Heart right ventricle (tissue), 16 donors: ENCODE data around the gene SVOP. TPM values are rescaled to one million over a fixed set of nuclear protein-coding genes. Genes with fewer than 3 reads are reported as not detected.
"Not testable (repeated sequence)": the region's sequence is repeated elsewhere in the genome, so short reads cannot be mapped to it uniquely, and the experiment has no call there.

Source experiments
- ATAC-seq, 8 donors: fragments of 200-7000 bp; cut with Tn5 transposase; one replicate each; pipeline ENCODE4 v1.9.1; 2020; ENCODE audit warnings: mild to moderate bottlenecking in 8 of 8, moderate library complexity in 8 of 8, moderate number of reproducible peaks in 1 of 8
- DNase-seq, 2 donors: peaks; one replicate each; pipeline ENCODE4 v3.0.0-alpha.2; 2020
- H3K27ac ChIP-seq, 10 donors: fragments of 200-600 bp; sonication (generic) in 2 of 10; one replicate each; pipeline versions ENCODE4 v1.5.0 to v1.8.0; 2020 to 2022; ENCODE audit warnings: mild to moderate bottlenecking in 3 of 10
- H3K27me3 ChIP-seq, 7 donors: fragments of 200-600 bp; one replicate each; pipeline ENCODE4 v1.8.0; 2021 to 2022; ENCODE audit warnings: mild to moderate bottlenecking in 2 of 7
- H3K36me3 ChIP-seq, 9 donors: fragments of 200-600 bp; sonication (generic) in 1 of 9; one replicate each; pipeline versions ENCODE4 v1.5.0 to v1.8.0; 2020 to 2022; ENCODE audit warnings: mild to moderate bottlenecking in 2 of 9
- H3K4me1 ChIP-seq, 9 donors: fragments of 200-600 bp; sonication (generic) in 1 of 9; one replicate each; pipeline versions ENCODE4 v1.5.0 to v1.8.0; 2020 to 2022; ENCODE audit warnings: mild to moderate bottlenecking in 4 of 9
- H3K4me3 ChIP-seq, 10 donors: fragments of 200-600 bp; sonication (generic) in 2 of 10; one replicate each; pipeline versions ENCODE4 v1.5.0 to v1.8.0; 2020 to 2022; ENCODE audit warnings: mild to moderate bottlenecking in 7 of 10, moderate library complexity in 2 of 10
- H3K9me3 ChIP-seq, 11 donors: fragments of 200-600 bp in 10 of 11; sonication (generic) in 2 of 11; one replicate each; pipeline versions ENCODE4 v1.5.0 to v1.8.0; 2013 to 2022; ENCODE audit warnings: mild to moderate bottlenecking in 2 of 11, control low read depth in 1 of 11, moderate library complexity in 1 of 11
- WGBS, 2 donors: extraction: QIAGEN DNeasy Blood & Tissue Kit; methylation state at CpG; one replicate each; pipeline ENCODE4 v1.1.7; 2013; ENCODE audit warnings: inconsistent platforms in 1 of 2; 5-methylcytosine and 5-hydroxymethylcytosine counted together
- intact Hi-C, 10 donors: fragments of 100-400 bp; cut with DNase I; formaldehyde crosslinking; loops; one replicate each; pipeline versions ENCODE4 v1.11.1 to v1.14.2; 2022
- polyA plus RNA-seq, 2 donors: library from polyadenylated mRNA; stranded (reverse); fragments of 200-250 nt; gene quantifications; one replicate each; pipeline ENCODE4 v1.2.3, GENCODE V29; 2013
- total RNA-seq, 10 donors: library from RNA; stranded (reverse); fragmentation: NEBNext Ultra II Directional in 3 of 10; extraction: Animal tissue kit (Norgen Biotek cat#: 25700) in 3 of 10; gene quantifications; one replicate each; pipeline versions ENCODE4 v1.2.1 to v1.2.4, GENCODE V29; 2021 to 2023
- TF ChIP-seq, protein P1 (sequence below), 9 donors: fragments of 200-600 bp; sonication (generic) in 2 of 9; IDR thresholded peaks; one replicate each; pipeline versions ENCODE4 v1.5.0 to v1.8.0; 2021 to 2022; ENCODE audit warnings: antibody characterized with exemption in 9 of 9, mild to moderate bottlenecking in 5 of 9, moderate library complexity in 1 of 9
- donor health status: Arrhythmogenic right ventricular cardiomyopathy.
- donor health status: ischemic (EF 13 %, LVEDD 7.1; RV severe dilation, severe dysfunction).
- donor health status: healthy with polysubstance abuse.
- donor health status: DM: no; HTN: yes; CAD: no.
- donor health status: DM: no; HTN: no; CAD: no.
- donor health status: ischemic (EF 25% LVEDD 6.9; RV normal size, moderate dysfunction).
- donor health status: ischemic (EF 25% LVEDD 5.7; RV mildly dilated, moderate dysfunction).
- donor health status: healthy.
- donor health status: DM: yes; HTN: yes; CAD: no.
- donor health status: Ischemic cardiomyopathy.
- donor health status: ischemic (EF 35%, LVEDD 5.7; RV mildly dilated, moderate dysfunction).
- donor health status: nonischemic (EF 11% LVEDD 7.7; RV severe dilation, severe dysfunction).
- donor health status: DM: yes; HTN: yes; CAD: no.
- donor health status: PGD.
- donor health status: ischemic (EF 29% LVEDD 5.4; RV normal size, mild dysfunction).
- donor health status: nonischemic (EF 23%, LVEDD 6.1; RV moderate dilation, normal function).

SVOP gene
- total and polyA plus RNA-seq, 12 donors: 0.17 to 2.8 (median 2.0) TPM

DNA sequence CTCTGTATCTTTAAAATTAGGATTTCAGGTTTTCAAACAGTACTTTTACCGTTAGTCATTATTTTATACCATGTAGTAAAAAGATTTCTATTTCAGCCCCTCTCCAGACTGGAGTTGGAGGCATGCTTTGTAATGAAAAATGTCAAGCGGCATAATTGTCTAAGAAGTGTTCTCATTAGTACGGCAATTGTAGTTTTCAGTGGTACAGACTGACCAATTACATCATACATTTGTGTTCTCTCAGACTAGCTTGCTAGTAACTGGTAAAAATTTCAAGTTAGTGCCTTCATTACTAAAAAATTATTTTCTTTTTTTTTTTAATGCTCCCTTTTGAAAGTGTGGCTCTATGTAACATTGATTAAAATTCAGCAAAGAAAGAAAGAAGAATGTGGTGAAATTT lies 36.0 kb upstream of the SVOP start:
- WGBS, 2 donors: 87 to 95% methylated on average over 3 of the region's 3 CpGs
- DNase-seq: no peak

DNA sequence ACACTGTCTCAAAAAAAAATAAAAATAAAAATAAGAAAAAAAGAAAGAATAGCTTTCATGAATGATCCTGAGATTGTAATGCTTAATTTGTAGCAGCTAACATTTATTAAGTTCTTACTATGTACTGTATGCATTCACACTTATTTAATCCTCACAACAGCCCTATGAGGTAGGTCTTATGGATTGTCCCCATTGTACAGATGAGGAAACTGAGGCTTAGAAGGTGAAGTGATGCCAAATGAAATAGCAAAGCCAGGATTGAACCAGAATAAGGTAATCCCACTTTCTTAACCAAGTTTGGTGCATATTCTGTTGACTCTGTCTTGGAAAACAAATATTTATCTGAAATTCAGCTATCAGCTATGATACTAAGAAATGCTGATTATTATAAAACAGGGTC lies 33.7 kb upstream of the SVOP start:
- TF ChIP-seq, protein P1, sequence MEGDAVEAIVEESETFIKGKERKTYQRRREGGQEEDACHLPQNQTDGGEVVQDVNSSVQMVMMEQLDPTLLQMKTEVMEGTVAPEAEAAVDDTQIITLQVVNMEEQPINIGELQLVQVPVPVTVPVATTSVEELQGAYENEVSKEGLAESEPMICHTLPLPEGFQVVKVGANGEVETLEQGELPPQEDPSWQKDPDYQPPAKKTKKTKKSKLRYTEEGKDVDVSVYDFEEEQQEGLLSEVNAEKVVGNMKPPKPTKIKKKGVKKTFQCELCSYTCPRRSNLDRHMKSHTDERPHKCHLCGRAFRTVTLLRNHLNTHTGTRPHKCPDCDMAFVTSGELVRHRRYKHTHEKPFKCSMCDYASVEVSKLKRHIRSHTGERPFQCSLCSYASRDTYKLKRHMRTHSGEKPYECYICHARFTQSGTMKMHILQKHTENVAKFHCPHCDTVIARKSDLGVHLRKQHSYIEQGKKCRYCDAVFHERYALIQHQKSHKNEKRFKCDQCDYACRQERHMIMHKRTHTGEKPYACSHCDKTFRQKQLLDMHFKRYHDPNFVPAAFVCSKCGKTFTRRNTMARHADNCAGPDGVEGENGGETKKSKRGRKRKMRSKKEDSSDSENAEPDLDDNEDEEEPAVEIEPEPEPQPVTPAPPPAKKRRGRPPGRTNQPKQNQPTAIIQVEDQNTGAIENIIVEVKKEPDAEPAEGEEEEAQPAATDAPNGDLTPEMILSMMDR (IDR thresholded peaks at IDR 0.05): no peak
- Histone ChIP-seq H3K4me1 (peaks cover 2 to 24% (median 17%) of the 10 kb centered on the region in 9 donors), H3K9me3 (no peaks in the 10 kb centered on the region), H3K27ac (peak overlapping the region in 2 of 10 donors; percentile 87 to 95), H3K36me3 (peaks cover 0 to 33% (median 20%) of the 10 kb centered on the region in 9 donors), H3K27me3 (no peaks in the 10 kb centered on the region), H3K4me3 (peak overlapping the region in 2 of 10 donors; percentile 15 to 63)
- ATAC-seq (no peak), DNase-seq (no peak)
- intact Hi-C loops: no loop called here

More for the DNA sequence above, 36.0 kb upstream of the SVOP start:
- TF ChIP-seq, protein P1 (IDR thresholded peaks at IDR 0.05): no peak
- H3K27ac ChIP-seq: no peak overlapping the region
- H3K27me3 ChIP-seq: no peaks in the 10 kb centered on the region
- no peaks in the 10 kb centered on the region for H3K9me3 ChIP-seq
- no peak for ATAC-seq
- H3K4me1 ChIP-seq: peaks cover 2 to 20% (median 15%) of the 10 kb centered on the region in 9 donors
- peaks cover 0 to 57% (median 28%) of the 10 kb centered on the region in 9 donors for H3K36me3 ChIP-seq
- intact Hi-C loops: no loop called here
- H3K4me3 ChIP-seq: no peak overlapping the region

DNA sequence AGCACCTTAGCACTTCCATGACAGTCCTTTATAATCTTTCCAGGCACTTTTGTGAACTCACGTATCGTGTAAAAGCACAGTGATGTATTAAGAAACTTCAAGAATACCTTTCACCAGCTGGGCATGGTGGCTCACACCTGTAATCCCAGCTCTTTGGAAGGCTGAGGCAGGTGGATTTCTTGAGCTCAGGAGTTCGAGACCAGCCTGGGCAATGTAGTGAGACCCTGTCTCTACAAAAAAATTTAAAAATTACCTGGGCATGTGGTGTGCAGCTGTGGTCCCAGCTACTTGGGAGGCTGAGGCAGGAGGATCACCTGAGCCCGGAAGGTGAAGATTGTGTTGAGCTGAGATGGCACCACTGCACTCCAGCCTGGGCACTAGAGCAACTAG lies 33.3 kb upstream of the SVOP start:
- Histone ChIP-seq H3K36me3 (peaks cover 0 to 29% (median 20%) of the 10 kb centered on the region in 9 donors), H3K4me3 (peak overlapping the region in 5 of 10 donors; percentile 15 to 98 (median 81)), H3K27ac (peak overlapping the region in 9 of 10 donors; percentile 83 to 96 (median 90)), H3K4me1 (peaks cover 2 to 24% (median 17%) of the 10 kb centered on the region in 9 donors)
- H3K27me3 ChIP-seq, DNase-seq, H3K9me3 ChIP-seq, ATAC-seq, intact Hi-C loops: not testable (repeated sequence)
- 81 to 88% methylated on average over 4 of the region's 4 CpGs for WGBS, 2 donors

DNA sequence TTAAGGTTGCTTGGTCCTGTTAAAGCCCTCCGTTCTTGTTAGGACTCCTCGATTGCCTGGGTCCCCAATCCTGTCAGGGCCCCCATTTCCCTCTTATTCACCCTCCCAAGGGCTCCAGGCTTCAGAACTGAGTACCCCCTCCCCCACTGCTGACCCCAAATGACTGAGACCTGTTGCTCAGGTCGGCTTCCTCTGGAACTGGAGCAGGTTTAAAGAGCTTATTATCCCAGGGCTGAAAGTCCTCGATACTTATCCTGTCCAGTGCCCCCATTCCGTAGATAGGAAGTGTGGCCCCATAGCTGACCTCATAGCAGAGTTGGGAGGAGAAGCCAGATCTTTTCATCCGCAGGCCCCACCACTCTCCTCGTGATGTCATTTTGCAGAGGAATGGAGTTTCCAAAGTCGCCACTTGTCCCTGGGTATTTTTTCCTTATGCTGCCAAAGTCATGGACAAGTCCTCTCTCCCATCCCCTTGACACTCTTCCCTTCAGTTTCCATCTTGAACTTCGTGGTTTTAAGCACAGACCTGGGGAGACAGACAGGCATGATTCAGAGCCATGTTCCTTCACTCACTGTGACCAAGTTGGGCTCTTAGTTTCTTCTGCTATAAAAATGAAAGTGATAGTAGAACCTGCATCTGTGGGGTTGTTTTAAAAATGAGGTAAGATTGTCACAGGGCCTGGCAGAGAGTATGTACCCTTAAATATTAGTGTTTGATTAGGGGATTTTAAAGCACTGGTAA lies 32.7 kb upstream of the SVOP start:
- TF ChIP-seq, protein P1 (IDR thresholded peaks at IDR 0.05): no peak
- ATAC-seq: peak in 1 of 8 donors; percentile 4
- H3K9me3 ChIP-seq: no peaks in the 10 kb centered on the region
- DNase-seq: no peak
- H3K4me3 ChIP-seq: peak overlapping the region in 9 of 10 donors; percentile 63 to 99 (median 89)
- H3K4me1 ChIP-seq: peaks cover 2 to 24% (median 17%) of the 10 kb centered on the region in 9 donors
- WGBS, 2 donors: 12 to 13% methylated on average over 9 of the region's 9 CpGs
- H3K27me3 ChIP-seq: no peaks in the 10 kb centered on the region
- peak overlapping the region in 9 of 10 donors; percentile 83 to 96 (median 90) for H3K27ac ChIP-seq
- intact Hi-C loops: loop anchor here in 1 of 10 donors (2.0 kb wide), 1 partner anchor 251 kb away; no protein-coding TSS in a partner anchor
- peaks cover 0 to 23% (median 15%) of the 10 kb centered on the region in 9 donors for H3K36me3 ChIP-seq
